NCI-H446 (cell line): ENCODE data around the gene ACBD4.
"Not testable (repeated sequence)": the region's sequence is repeated elsewhere in the genome, so short reads cannot be mapped to it uniquely, and the experiment has no call there.

ENCODE experiments used
- DNase-seq, 2 experiments: peaks; one replicate each; lab custom pipeline; 2025; lab: John Stamatoyannopoulos, UW

ACBD4 gene

GRCh38 chr17:45119964-45120363 lies 15.5 kb upstream of the ACBD4 start:
- no peak for DNase-seq

GRCh38 chr17:45120558-45120957 lies 14.9 kb upstream of the ACBD4 start:
- DNase-seq = no peak

- DNase-seq = no peak
Measured at GRCh38 chr17:45121055-45121454, 14.4 kb upstream of the ACBD4 start.

GRCh38 chr17:45123076-45123770 lies 12.3 kb upstream of the ACBD4 start:
- DNase-seq = no peak

GRCh38 chr17:45123930-45124796 lies 11.3 kb upstream of the ACBD4 start:
- no peak for DNase-seq

GRCh38 chr17:45124797-45125122 lies 10.7 kb upstream of the ACBD4 start:
- not testable (repeated sequence) for DNase-seq

- no peak for DNase-seq
Measured at GRCh38 chr17:45125509-45125908, 10.0 kb upstream of the ACBD4 start.

GRCh38 chr17:45127207-45127547 lies 8.3 kb upstream of the ACBD4 start:
- no peak for DNase-seq

- no peak for DNase-seq
Measured at GRCh38 chr17:45127548-45128300, 7.8 kb upstream of the ACBD4 start.

GRCh38 chr17:45128331-45128730 lies 7.2 kb upstream of the ACBD4 start:
- DNase-seq = no peak

- no peak for DNase-seq
Measured at GRCh38 chr17:45128989-45129388, 6.5 kb upstream of the ACBD4 start.

- DNase-seq = no peak
Measured at GRCh38 chr17:45129426-45129939, 6.0 kb upstream of the ACBD4 start.

- no peak for DNase-seq
Measured at GRCh38 chr17:45129940-45130680, 5.4 kb upstream of the ACBD4 start.

- no peak for DNase-seq
Measured at GRCh38 chr17:45130681-45131615, 4.5 kb upstream of the ACBD4 start.

GRCh38 chr17:45131616-45132319 lies 3.7 kb upstream of the ACBD4 start:
- DNase-seq = peak in 1 of 2 experiments; percentile 41

GRCh38 chr17:45132320-45132571 lies 3.2 kb upstream of the ACBD4 start, which contains the start of gene PLCD3:
TSS of gene PLCD3 (minus strand) at chr17:45132515. CDS start at chr17:45132410, 105 bp downstream.
- DNase-seq = no peak

GRCh38 chr17:45132572-45133463 lies 2.7 kb upstream of the ACBD4 start:
- DNase-seq = peak in 1 of 2 experiments; percentile 66

- DNase-seq = no peak
Measured at GRCh38 chr17:45135978-45136791, 698 bp downstream of the ACBD4 start.
